Fibroblast of lung (primary cell): ENCODE results near the gene IER5L. TPM values are rescaled to one million over a fixed set of nuclear protein-coding genes. Genes with fewer than 3 reads are reported as not detected.

Experiments
- DNase-seq, 2 donors: peaks; one replicate each; pipeline versions ENCODE4 v3.0.0 to v3.0.0-alpha.2; 2010; ENCODE audit warnings: low read depth in 2 of 2
- H2AFZ ChIP-seq: 2 replicates; pipeline ENCODE4 v1.5.1; 2012; ENCODE audit warnings: low read length, control low read depth, inconsistent platforms
- H3K27ac ChIP-seq: 2 replicates; pipeline ENCODE4 v1.5.1; 2011; ENCODE audit warnings: low read length, control low read depth; ENCODE audit not compliant: insufficient read depth
- H3K27me3 ChIP-seq: 2 replicates; pipeline ENCODE4 v1.5.1; 2011; ENCODE audit warnings: mild to moderate bottlenecking, low read length; ENCODE audit not compliant: control insufficient read depth, insufficient read depth
- H3K36me3 ChIP-seq: 2 replicates; pipeline ENCODE4 v1.5.1; 2011; ENCODE audit warnings: low read length; ENCODE audit not compliant: control insufficient read depth, insufficient read depth
- H3K4me1 ChIP-seq: 2 replicates; pipeline ENCODE4 v1.5.1; 2011; ENCODE audit warnings: low read length; ENCODE audit not compliant: control insufficient read depth, insufficient read depth; ENCODE audit errors: extremely low read depth
- H3K4me2 ChIP-seq: 2 replicates; pipeline ENCODE4 v1.5.1; 2011; ENCODE audit warnings: low read length, control low read depth; ENCODE audit not compliant: insufficient read depth; ENCODE audit errors: extremely low read depth
- H3K4me3 ChIP-seq, 4 experiments: fragments of 200-600 bp in 1 of 4; sonication (generic) in 1 of 4; replicated peaks in 1 of 4; 2 replicates each; pipeline ENCODE4 v1.5.1; 2011 to 2016; ENCODE audit warnings: low read length in 4 of 4, low read depth in 3 of 4, mild to moderate bottlenecking in 3 of 4, control low read depth in 2 of 4, inconsistent platforms in 1 of 4, mixed read lengths in 1 of 4; ENCODE audit not compliant: insufficient read depth in 1 of 4; ENCODE audit errors: control extremely low read depth in 1 of 4
- H3K79me2 ChIP-seq: 2 replicates; pipeline ENCODE4 v1.5.1; 2012; ENCODE audit warnings: mild to moderate bottlenecking, low read length, inconsistent platforms; ENCODE audit not compliant: control insufficient read depth, insufficient read depth
- H3K9ac ChIP-seq: 2 replicates; pipeline ENCODE4 v1.5.1; 2011; ENCODE audit warnings: mild to moderate bottlenecking, low read length, control low read depth; ENCODE audit not compliant: insufficient read depth
- H3K9me3 ChIP-seq: 2 replicates; pipeline ENCODE4 v1.5.1; 2012; ENCODE audit warnings: low read depth, low read length; ENCODE audit not compliant: control insufficient read depth, insufficient read depth
- H4K20me1 ChIP-seq: 2 replicates; pipeline ENCODE4 v1.5.1; 2011; ENCODE audit warnings: low read length; ENCODE audit not compliant: control insufficient read depth, insufficient read depth; ENCODE audit errors: extremely low read depth
- EZH2 ChIP-seq: IDR thresholded peaks from 2 replicates; pipeline ENCODE4 v1.5.1; 2012; ENCODE audit warnings: low read length, control low read depth, mild to moderate bottlenecking; ENCODE audit errors: missing control alignments
- polyA plus RNA-seq, 2 donors: library from polyadenylated mRNA; depleted of rRNA in 1 of 2; stranded (reverse) in 1 of 2; unstranded in 1 of 2; fragments of >200 nt; gene quantifications; 2 replicates each; pipeline ENCODE4 v1.2.1, GENCODE V29; 2011 to 2012; ENCODE audit warnings: missing spikeins in 1 of 2
- total RNA-seq: library from RNA; depleted of rRNA; stranded (reverse); fragments of >200 nt; gene quantifications from 2 replicates; pipeline ENCODE4 v1.2.1, GENCODE V29; 2014
- TF ChIP-seq, protein P1 (sequence below), 2 donors: IDR thresholded peaks in 1 of 2; conservative IDR thresholded peaks in 1 of 2; 1 replicate in 1 of 2; 2 replicates in 1 of 2; pipeline ENCODE4 v1.5.1; 2011 to 2012; ENCODE audit warnings: low read length in 2 of 2, control low read depth in 1 of 2, inconsistent platforms in 1 of 2, low read depth in 1 of 2, mild to moderate bottlenecking in 1 of 2

The IER5L gene
- total and polyA plus RNA-seq, 2 donors (not counting 1 experiment from before 2014, with no cell fraction given), result 9.2 to 71.5 TPM

DNA sequence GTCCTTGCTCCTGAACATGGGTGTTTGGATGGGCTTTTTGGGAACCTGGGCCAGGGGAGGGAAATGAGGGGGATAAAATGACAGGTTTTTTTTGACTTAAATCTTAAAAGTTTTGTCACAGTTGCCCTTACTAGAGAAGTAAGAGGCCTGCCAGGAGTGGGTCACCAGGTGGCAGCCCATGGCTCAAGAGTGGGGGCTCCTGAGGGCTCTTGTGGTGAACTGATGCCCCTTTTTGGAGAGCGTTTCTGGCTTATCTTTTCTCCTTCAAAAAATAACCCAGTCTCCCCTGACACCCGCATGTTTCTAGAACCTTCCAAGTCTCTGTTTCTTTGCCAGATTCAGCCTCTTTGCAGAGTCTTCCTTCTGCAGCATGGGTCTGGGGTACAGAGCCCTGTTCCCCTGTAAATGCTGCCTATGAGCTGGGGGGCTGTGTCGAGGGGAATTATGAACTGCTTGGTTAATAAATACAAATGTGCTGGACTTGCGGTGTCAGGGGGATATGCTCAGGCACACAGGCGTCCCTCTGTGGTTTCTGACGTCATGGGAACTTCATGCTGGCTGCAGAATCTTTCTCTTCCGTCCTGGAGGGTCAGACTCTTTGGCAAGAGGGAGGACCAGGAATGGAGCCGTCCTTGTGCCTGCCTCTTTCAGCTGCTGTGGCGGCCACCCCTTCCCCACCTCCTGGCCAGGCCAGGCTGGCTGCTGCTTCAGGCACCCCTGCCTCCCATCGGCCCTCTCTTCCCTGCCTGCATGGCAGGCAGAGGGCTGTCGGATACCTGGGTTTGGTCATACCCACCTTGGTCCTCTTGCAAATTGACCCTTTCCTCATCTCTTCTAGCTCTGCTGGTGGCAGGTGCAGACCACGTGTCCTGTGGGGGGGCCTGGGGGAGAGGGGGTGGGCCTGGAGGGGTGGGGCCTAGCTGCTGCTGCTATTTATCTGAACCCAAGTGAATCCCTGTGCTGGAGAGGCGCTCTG lies 36.7 kb downstream of the IER5L start:
- no peak for TF ChIP-seq EZH2
- TF ChIP-seq, protein P1, sequence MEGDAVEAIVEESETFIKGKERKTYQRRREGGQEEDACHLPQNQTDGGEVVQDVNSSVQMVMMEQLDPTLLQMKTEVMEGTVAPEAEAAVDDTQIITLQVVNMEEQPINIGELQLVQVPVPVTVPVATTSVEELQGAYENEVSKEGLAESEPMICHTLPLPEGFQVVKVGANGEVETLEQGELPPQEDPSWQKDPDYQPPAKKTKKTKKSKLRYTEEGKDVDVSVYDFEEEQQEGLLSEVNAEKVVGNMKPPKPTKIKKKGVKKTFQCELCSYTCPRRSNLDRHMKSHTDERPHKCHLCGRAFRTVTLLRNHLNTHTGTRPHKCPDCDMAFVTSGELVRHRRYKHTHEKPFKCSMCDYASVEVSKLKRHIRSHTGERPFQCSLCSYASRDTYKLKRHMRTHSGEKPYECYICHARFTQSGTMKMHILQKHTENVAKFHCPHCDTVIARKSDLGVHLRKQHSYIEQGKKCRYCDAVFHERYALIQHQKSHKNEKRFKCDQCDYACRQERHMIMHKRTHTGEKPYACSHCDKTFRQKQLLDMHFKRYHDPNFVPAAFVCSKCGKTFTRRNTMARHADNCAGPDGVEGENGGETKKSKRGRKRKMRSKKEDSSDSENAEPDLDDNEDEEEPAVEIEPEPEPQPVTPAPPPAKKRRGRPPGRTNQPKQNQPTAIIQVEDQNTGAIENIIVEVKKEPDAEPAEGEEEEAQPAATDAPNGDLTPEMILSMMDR (conservative IDR thresholded peaks at IDR 0.05 in 1 of 2, IDR thresholded peaks at IDR 0.05 in 1 of 2; ENCODE audit: low read depth in 1 of 2, low read length in 2 of 2), result no peak
- H3K4me2 ChIP-seq, result peak overlapping the region; percentile 93
- no peaks in the 10 kb centered on the region for H3K27me3 ChIP-seq
- H2AFZ ChIP-seq, result no peak overlapping the region
- H3K36me3 ChIP-seq, result peaks cover 10% of the 10 kb centered on the region
- H3K79me2 ChIP-seq, result peaks cover 19% of the 10 kb centered on the region
- peaks cover 65% of the 10 kb centered on the region for H3K4me1 ChIP-seq
- H3K9me3 ChIP-seq, result no peaks in the 10 kb centered on the region
- H3K9ac ChIP-seq, result peak overlapping the region; percentile 51
- peak overlapping the region; percentile 100 for H3K27ac ChIP-seq
- DNase-seq, result peak; percentile 95 to 96
- peak overlapping the region in 2 of 4 experiments; percentile 49 to 69 for H3K4me3 ChIP-seq
- H4K20me1 ChIP-seq, result no peaks in the 10 kb centered on the region

DNA sequence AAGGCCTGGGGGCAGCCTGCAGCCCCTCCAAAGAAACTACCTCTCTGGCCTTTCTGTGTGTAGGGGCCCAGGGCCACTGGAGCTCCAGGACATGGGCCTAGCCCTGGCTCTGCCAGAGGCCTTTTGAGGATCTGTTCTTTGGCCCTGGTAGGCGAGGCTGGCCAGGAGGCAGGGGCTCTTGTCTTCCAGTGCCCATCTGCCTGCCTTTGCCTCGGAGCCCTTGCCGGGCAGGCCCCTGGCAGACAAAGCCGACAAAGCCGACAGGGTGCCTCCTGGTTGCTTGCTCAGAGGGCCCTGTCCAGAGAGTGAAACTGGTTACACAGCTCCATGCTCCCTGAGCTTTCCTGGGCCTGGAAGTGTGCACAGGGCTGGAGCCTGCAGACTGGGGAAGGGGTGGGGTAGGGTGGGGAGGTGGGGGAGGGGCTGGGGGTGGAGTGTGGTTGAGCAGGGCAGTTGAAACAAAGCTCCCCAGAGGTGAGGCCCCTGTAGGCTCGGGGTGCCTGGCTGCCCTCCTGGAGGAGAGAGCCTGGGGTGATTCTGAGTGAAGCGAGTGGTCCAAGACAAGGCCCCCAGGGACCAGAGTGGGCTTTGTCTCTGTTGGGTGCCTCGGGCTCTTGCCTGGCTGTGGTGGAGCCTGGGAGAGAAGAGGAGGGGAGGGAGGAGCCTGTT lies 37.5 kb downstream of the IER5L start:
- TF ChIP-seq, protein P1 (conservative IDR thresholded peaks at IDR 0.05 in 1 of 2, IDR thresholded peaks at IDR 0.05 in 1 of 2; ENCODE audit: low read depth in 1 of 2, low read length in 2 of 2), result no peak
- no peak for TF ChIP-seq EZH2
- H3K79me2 ChIP-seq, result peaks cover 19% of the 10 kb centered on the region
- no peaks in the 10 kb centered on the region for H3K27me3 ChIP-seq
- no peaks in the 10 kb centered on the region for H3K9me3 ChIP-seq
- peak overlapping the region; percentile 93 for H3K4me2 ChIP-seq
- peaks cover 12% of the 10 kb centered on the region for H3K36me3 ChIP-seq
- no peaks in the 10 kb centered on the region for H4K20me1 ChIP-seq
- H3K27ac ChIP-seq, result peak overlapping the region; percentile 100
- H3K4me1 ChIP-seq, result peaks cover 58% of the 10 kb centered on the region
- no peak overlapping the region for H2AFZ ChIP-seq
- peak; percentile 58 to 69 for DNase-seq
- H3K9ac ChIP-seq, result peak overlapping the region; percentile 95
- H3K4me3 ChIP-seq, result peak overlapping the region; percentile 31 to 69 (median 58)

DNA sequence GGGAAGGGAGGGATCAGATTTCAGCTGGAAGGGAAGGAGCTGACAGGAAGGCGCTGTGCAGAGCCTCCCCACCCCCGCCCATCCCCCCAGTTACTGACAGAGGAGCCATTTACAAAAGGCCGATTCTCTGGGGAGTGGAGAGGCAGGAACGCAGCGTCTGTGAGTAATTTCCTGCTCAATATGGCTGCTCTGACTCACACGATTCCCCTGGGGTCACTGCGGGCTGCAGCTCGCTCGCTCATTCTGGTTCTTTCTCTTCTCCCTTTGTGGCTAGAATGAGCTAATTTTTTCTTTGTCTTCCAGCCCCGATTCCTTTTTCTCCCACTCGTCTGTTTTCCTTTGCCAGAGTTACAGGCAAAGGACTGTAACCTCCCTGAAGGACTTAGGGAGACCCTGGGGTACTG lies 38.1 kb downstream of the IER5L start:
- Histone ChIP-seq H4K20me1 (no peaks in the 10 kb centered on the region), H3K4me2 (peak overlapping the region; percentile 93), H3K27me3 (no peaks in the 10 kb centered on the region), H3K27ac (peak overlapping the region; percentile 100), H3K4me3 (peak overlapping the region; percentile 31 to 69 (median 58)), H3K79me2 (peaks cover 19% of the 10 kb centered on the region), H3K9ac (peak overlapping the region; percentile 95), H2AFZ (no peak overlapping the region), H3K36me3 (peaks cover 14% of the 10 kb centered on the region), H3K9me3 (no peaks in the 10 kb centered on the region), H3K4me1 (peaks cover 53% of the 10 kb centered on the region)
- TF ChIP-seq, protein P1 (conservative IDR thresholded peaks at IDR 0.05 in 1 of 2, IDR thresholded peaks at IDR 0.05 in 1 of 2; ENCODE audit: low read depth in 1 of 2, low read length in 2 of 2), result no peak
- no peak for TF ChIP-seq EZH2
- peak; percentile 100 for DNase-seq
